NT2/D1 (cell line): Measurements from ENCODE around the gene MEX3A.

ENCODE experiments used
- SUZ12 ChIP-seq: IDR thresholded peaks from 2 replicates; pipeline ENCODE4 v1.6.1; 2011; ENCODE audit not compliant: insufficient read length, insufficient read depth; ENCODE audit errors: extremely low read depth
- YY1 ChIP-seq: IDR thresholded peaks from 2 replicates; pipeline ENCODE4 v1.6.1; 2011; ENCODE audit not compliant: insufficient read length, insufficient read depth
- ZNF274 ChIP-seq: IDR thresholded peaks from 2 replicates; pipeline ENCODE4 v1.6.1; 2011; ENCODE audit warnings: mild to moderate bottlenecking, low read depth, low read length

DNA sequence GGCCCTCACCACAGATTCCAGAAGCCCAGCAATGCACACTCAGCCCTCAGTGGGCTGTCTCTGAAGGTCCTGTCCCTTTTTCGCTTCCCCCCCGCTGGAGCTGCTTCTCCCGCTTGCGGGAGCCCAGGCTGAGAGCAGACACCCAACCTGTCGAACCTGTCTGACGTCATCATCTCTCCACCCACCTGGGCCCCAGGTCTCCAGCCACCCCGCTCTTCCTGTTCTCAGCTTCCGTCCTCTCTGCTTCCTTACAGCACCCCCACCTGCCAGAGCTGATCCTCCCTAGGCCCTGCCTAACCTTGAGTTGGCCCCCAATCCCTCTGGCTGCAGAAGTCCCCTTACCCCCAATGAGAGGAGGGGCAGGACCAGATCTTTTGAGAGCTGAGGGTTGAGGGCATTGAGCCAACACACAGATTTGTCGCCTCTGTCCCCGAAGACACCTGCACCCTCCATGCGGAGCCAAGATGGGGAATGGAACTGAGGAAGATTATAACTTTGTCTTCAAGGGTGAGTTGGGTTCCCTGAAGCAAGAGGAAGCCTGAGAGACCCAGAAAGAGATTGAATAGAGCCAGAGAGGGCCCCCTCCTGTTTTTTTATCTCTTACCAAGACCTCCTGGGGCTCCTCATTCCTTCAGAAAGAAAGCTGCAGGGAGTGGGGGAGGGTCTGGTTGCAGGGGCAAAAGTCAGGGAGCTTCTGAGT is 21.2 kb downstream of the MEX3A start, which contains the start of gene RAB25:
- no peak for TF ChIP-seq YY1
- TF ChIP-seq ZNF274 = no peak
- TF ChIP-seq SUZ12 = no peak
